ENCODE results near the gene SEMA4A. TPM values are rescaled to one million over a fixed set of nuclear protein-coding genes. Genes with fewer than 3 reads are reported as not detected.

Gene SEMA4A
- polyA plus RNA-seq, 1 donor from 2014 or later: 17.1 TPM

GRCh38 chr1:156110252-156110651 is 43.1 kb upstream of the SEMA4A start:
- Histone ChIP-seq H3K4me3 (ENCODE audit: low read length) (no peak overlapping the region), H4K20me1 (ENCODE audit: insufficient read depth) (peaks cover 11% of the 10 kb centered on the region), H3K9me2 (ENCODE audit: insufficient read depth, low read length) (no peaks in the 10 kb centered on the region), H3K9ac (ENCODE audit: low read length) (no peak overlapping the region), H3K27me3 (ENCODE audit: insufficient read depth, low read depth, low read length) (no peaks in the 10 kb centered on the region), H3K27ac (ENCODE audit: low read length) (no peak overlapping the region), H3K9me3 (ENCODE audit: low read length) (no peaks in the 10 kb centered on the region), H3K36me3 (ENCODE audit: insufficient read depth, low read length) (no peaks in the 10 kb centered on the region), H3K79me2 (replicated peaks; ENCODE audit: insufficient read depth, low read length) (peaks cover 25% of the 10 kb centered on the region), H3K4me2 (ENCODE audit: low read length) (no peak overlapping the region), H2AFZ (ENCODE audit: low read depth, low read length) (no peak overlapping the region), H3F3A (ENCODE audit: insufficient read depth, low read length, poor library complexity, severe bottlenecking) (peaks cover 5% of the 10 kb centered on the region)
- TF ChIP-seq EP300 (conservative IDR thresholded peaks at IDR 0.05; ENCODE audit: poor library complexity, severe bottlenecking) (no peak), MXI1 (conservative IDR thresholded peaks at IDR 0.05; ENCODE audit: poor library complexity, severe bottlenecking) (no peak), TAF1 (IDR thresholded peaks at IDR 0.05; ENCODE audit: low read depth) (no peak), SMC3 (conservative IDR thresholded peaks at IDR 0.05; ENCODE audit: poor library complexity) (no peak), EZH2 (IDR thresholded peaks at IDR 0.05; ENCODE audit: borderline replicate concordance, insufficient read depth, low read length, poor library complexity, severe bottlenecking) (no peak), RAD21 (conservative IDR thresholded peaks at IDR 0.05) (no peak), POLR2AphosphoS5 (IDR thresholded peaks at IDR 0.05) (no peak)
- TF ChIP-seq, protein P1, sequence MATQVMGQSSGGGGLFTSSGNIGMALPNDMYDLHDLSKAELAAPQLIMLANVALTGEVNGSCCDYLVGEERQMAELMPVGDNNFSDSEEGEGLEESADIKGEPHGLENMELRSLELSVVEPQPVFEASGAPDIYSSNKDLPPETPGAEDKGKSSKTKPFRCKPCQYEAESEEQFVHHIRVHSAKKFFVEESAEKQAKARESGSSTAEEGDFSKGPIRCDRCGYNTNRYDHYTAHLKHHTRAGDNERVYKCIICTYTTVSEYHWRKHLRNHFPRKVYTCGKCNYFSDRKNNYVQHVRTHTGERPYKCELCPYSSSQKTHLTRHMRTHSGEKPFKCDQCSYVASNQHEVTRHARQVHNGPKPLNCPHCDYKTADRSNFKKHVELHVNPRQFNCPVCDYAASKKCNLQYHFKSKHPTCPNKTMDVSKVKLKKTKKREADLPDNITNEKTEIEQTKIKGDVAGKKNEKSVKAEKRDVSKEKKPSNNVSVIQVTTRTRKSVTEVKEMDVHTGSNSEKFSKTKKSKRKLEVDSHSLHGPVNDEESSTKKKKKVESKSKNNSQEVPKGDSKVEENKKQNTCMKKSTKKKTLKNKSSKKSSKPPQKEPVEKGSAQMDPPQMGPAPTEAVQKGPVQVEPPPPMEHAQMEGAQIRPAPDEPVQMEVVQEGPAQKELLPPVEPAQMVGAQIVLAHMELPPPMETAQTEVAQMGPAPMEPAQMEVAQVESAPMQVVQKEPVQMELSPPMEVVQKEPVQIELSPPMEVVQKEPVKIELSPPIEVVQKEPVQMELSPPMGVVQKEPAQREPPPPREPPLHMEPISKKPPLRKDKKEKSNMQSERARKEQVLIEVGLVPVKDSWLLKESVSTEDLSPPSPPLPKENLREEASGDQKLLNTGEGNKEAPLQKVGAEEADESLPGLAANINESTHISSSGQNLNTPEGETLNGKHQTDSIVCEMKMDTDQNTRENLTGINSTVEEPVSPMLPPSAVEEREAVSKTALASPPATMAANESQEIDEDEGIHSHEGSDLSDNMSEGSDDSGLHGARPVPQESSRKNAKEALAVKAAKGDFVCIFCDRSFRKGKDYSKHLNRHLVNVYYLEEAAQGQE (IDR thresholded peaks at IDR 0.05; ENCODE audit: borderline replicate concordance): no peak
- TF ChIP-seq, protein P2, sequence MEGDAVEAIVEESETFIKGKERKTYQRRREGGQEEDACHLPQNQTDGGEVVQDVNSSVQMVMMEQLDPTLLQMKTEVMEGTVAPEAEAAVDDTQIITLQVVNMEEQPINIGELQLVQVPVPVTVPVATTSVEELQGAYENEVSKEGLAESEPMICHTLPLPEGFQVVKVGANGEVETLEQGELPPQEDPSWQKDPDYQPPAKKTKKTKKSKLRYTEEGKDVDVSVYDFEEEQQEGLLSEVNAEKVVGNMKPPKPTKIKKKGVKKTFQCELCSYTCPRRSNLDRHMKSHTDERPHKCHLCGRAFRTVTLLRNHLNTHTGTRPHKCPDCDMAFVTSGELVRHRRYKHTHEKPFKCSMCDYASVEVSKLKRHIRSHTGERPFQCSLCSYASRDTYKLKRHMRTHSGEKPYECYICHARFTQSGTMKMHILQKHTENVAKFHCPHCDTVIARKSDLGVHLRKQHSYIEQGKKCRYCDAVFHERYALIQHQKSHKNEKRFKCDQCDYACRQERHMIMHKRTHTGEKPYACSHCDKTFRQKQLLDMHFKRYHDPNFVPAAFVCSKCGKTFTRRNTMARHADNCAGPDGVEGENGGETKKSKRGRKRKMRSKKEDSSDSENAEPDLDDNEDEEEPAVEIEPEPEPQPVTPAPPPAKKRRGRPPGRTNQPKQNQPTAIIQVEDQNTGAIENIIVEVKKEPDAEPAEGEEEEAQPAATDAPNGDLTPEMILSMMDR (IDR thresholded peaks at IDR 0.05; ENCODE audit: poor library complexity, severe bottlenecking): no peak

- H3K4me2 ChIP-seq (ENCODE audit: low read length): no peak overlapping the region
- no peak for TF ChIP-seq RAD21 (conservative IDR thresholded peaks at IDR 0.05)
- TF ChIP-seq, protein P1 (IDR thresholded peaks at IDR 0.05; ENCODE audit: borderline replicate concordance): no peak
- TF ChIP-seq TAF1 (IDR thresholded peaks at IDR 0.05; ENCODE audit: low read depth): no peak
- TF ChIP-seq MXI1 (conservative IDR thresholded peaks at IDR 0.05; ENCODE audit: poor library complexity, severe bottlenecking): no peak
- TF ChIP-seq SMC3 (conservative IDR thresholded peaks at IDR 0.05; ENCODE audit: poor library complexity): no peak
- no peak for TF ChIP-seq EZH2 (IDR thresholded peaks at IDR 0.05; ENCODE audit: borderline replicate concordance, insufficient read depth, low read length, poor library complexity, severe bottlenecking)
- TF ChIP-seq EP300 (conservative IDR thresholded peaks at IDR 0.05; ENCODE audit: poor library complexity, severe bottlenecking): no peak
- TF ChIP-seq, protein P2 (IDR thresholded peaks at IDR 0.05; ENCODE audit: poor library complexity, severe bottlenecking): no peak
- no peak for TF ChIP-seq POLR2AphosphoS5 (IDR thresholded peaks at IDR 0.05)
- H3K27ac ChIP-seq (ENCODE audit: low read length): no peak overlapping the region
- no peak overlapping the region for H3K4me3 ChIP-seq (ENCODE audit: low read length)
- peaks cover 25% of the 10 kb centered on the region for H3K79me2 ChIP-seq (replicated peaks; ENCODE audit: insufficient read depth, low read length)
- peaks cover 19% of the 10 kb centered on the region for H4K20me1 ChIP-seq (ENCODE audit: insufficient read depth)
- H3K9me2 ChIP-seq (ENCODE audit: insufficient read depth, low read length): no peaks in the 10 kb centered on the region
- H3K27me3 ChIP-seq (ENCODE audit: insufficient read depth, low read depth, low read length): no peaks in the 10 kb centered on the region
- no peak overlapping the region for H2AFZ ChIP-seq (ENCODE audit: low read depth, low read length)
- H3K9ac ChIP-seq (ENCODE audit: low read length): no peak overlapping the region
- no peaks in the 10 kb centered on the region for H3K36me3 ChIP-seq (ENCODE audit: insufficient read depth, low read length)
- H3F3A ChIP-seq (ENCODE audit: insufficient read depth, low read length, poor library complexity, severe bottlenecking): peaks cover 5% of the 10 kb centered on the region
- no peaks in the 10 kb centered on the region for H3K9me3 ChIP-seq (ENCODE audit: low read length)
These were observed 41.9 kb upstream of the SEMA4A start for GRCh38 chr1:156111355-156111962.

All from neural cell (in vitro differentiated cells).